NOMO-1 treated with dmso at 0.1 percent for 144 hours (cell line): ENCODE data around the gene PHKB.
"Not testable (repeated sequence)": the region's sequence is repeated elsewhere in the genome, so short reads cannot be mapped to it uniquely, and the experiment has no call there.

Experiments used
- DNase-seq: peaks from one replicate; lab custom pipeline; 2025; ENCODE audit not compliant: unreplicated experiment; lab: John Stamatoyannopoulos, UW

The PHKB gene

GRCh38 chr16:47504599-47504998, 43.5 kb downstream of the PHKB start:
- DNase-seq, result no peak

DNA sequence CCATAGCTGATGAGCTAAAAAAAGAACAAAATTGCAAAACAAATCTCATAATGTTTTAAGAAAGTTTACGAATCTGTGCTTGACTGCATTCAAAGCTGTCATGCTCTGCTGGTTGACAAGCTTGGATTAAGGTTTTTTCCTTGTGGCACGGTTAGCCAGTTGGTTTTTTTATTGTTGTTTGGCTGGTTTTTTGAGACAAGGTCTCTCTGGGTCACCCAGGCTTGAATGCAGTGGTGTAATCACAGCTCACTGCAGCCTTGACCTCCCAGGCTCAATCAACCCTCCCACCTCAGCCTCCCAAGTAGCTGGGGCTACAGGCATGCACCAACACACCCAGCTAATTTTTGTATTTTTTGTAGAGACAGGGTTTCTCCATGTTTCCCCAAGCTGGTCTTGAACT, 45.7 kb downstream of the PHKB start:
- DNase-seq, result no peak

DNA sequence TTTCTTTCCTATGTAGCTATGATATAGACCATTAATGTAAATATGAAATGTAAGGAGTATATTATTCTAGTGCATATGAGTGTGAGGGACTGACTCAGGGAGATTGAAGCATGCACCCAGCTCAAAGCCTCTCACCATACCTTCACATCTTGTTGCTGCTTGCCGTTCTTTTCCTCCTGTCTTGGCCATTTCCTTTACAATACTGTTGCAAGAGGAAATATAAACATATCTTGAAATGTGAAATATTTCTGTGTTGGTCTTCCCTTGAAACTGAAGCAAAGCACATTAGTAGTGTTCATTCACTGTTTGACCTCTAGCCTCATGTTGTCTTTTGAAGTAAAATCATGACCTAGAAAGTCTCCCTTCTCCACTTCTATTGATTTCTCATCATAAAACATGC, 46.6 kb downstream of the PHKB start:
- no peak for DNase-seq

DNA sequence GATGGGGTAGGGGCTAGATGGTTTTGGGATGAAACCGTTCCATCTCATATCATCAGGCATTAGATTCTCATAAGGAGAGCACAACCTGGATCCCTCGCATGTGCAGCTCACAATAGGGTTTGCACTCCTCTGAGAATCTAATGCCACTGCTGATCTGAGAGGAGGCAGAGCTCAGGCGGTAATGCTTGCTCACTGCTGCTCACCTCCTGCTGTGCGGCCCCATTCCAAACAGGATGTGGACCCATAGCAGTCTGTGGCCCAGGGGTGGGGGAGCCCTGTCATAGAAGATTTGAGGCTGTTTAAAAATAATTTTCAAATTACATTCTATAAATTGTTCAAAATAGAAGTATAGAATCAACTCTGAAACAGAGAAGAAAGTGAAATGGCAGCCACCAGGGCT, 50.8 kb downstream of the PHKB start:
- no peak for DNase-seq

DNA sequence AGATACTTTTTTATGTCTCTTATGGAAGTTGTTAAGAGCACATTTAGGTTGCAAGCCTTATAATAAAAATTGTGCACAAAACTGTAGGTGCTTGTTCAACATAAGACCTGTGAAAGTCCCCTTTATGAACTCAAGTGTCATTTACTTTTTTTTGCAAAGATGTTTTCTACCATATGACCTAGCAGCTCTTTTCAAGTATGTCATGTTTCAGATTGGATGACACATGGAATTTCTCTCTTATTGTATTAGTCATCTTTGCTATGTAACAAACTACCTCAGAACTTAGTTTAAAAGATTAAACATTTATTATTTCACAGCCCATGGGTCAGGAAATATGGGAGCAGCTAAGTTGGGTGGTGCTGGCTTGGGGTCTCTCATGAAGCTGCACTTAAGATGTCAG, 57.9 kb downstream of the PHKB start:
- no peak for DNase-seq

GRCh38 chr16:47519546-47519945, 58.4 kb downstream of the PHKB start:
- no peak for DNase-seq

DNA sequence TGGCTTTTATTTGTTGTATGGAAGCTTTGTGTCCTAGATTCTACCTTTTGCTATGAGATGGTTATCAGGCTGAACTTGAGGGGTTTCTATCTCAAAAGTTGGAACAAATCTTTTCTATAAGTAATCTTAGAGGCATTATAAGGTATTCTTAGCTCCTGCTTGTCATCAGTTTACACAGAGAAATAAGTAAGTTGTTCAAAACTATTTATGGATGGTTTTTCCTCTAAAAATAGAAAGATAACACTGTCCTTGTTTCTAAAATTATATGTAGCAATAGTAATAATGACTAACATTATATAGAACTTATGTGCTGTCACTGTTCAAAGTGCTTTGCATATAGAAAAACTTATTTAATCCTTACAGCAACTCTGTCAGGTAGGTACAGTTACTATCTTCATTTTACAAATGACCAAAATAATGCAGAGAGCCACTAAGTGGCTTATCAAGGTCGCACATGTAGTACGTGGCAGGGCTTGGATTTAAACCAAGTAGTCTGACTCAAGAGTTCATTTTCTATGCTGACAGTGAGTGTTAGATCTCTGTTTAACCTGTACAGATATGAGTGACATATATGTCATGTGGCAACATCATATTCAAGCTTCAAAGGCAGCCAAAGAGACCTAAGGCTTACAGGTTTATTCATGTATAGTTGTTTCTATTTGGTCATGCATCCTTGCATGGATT, 59.0 kb downstream of the PHKB start:
- DNase-seq, result no peak

DNA sequence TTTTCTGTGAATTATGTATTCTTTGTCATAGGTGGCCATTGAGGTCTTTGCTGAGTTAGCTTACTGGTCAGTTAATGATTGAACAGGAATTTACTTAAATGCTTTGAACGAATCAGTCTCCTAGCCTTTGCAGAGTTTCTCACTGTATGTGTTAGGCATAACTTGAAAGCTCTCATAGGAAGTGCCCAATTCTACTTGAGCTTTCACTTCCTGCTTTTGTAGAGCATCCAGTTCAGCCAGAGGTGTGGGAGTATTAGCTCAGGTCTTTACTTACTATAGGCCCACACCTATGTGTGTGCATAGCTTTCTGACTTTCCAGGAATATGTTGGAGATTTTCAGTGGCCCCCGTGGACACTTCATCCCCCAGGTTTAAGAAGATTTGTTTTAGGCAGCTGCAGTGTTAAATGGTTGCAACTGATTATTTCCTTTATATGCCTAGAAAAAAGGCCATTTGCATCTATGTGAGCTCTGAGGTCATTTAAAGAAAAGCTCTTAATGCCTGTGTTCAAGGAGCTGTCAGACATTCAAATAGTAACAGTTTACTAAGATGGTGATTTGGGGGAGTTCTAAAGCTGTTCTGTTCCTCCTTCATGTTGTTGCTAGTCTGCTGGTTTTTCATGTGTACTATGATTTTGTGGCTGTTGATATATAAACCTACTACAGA, 62.3 kb downstream of the PHKB start:
- peak; percentile 61 for DNase-seq

- DNase-seq, result no peak
Measured at GRCh38 chr16:47524007-47524405, 62.9 kb downstream of the PHKB start.

DNA sequence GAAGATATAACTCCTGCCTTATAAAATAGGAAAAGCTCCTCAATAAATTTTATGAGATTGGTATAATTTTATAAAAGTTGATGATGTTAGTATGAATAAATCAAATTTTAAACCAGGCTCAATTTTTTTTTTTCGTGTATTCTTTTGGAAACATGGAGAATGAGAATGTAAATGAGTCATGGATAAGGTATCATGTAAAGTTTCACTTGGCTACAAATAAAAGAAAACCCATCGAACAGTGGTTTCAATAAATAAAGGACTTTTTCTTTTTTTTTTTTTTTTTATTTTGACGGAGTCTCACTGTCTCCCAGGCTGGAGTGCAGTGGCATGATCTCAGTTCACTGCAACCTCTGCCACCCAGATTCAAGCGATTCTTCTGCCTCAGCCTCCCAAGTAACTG, 67.3 kb downstream of the PHKB start:
- DNase-seq, result no peak

DNA sequence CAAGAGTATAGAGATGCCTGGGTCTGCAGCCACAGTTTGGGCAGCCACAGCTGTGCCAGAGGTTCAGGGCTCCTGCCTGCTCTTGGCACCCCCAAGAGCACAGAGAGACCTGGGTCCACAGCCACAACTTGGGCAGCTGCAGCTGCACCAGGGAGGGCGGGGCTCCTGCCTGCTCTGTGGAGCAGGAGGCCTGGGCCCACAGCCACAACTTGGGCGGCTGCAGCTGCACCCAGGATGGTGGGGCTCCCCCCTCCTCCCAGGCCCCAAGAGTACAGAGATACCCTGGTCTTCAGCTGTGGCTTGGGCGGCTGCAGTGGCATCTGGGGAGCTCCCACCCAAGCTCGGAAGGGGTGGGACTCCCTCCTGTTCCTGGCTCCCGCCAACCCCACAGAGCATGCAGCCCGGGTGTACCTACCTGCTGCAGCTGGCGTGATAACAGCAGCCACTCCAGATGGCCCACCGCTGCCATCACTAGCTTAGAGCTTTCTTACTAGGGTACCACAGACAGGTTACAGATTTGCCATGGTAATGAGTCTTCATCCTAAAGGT, 72.7 kb downstream of the PHKB start:
- DNase-seq, result no peak

DNA sequence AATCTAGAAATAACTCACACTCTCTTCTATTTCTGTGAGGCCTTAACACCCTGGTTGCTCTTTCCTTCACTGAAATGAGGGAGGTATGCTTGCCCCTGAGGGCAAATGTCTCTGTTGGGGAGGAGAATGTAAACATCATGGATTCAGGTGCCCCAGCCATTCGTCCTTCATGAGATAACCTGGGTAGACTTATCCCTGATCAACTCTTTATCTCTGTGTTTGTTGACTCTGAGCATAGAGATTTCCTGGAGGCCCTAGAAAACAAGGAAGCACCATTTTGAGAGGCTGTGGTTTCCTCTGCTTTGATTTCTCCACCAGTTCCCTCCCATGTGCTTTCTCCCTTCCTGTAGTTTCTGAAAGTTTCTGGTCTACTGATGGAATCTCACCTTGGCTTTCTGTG, 77.3 kb downstream of the PHKB start:
- no peak for DNase-seq

GRCh38 chr16:47539707-47540670, 78.9 kb downstream of the PHKB start:
- DNase-seq, result not testable (repeated sequence)

DNA sequence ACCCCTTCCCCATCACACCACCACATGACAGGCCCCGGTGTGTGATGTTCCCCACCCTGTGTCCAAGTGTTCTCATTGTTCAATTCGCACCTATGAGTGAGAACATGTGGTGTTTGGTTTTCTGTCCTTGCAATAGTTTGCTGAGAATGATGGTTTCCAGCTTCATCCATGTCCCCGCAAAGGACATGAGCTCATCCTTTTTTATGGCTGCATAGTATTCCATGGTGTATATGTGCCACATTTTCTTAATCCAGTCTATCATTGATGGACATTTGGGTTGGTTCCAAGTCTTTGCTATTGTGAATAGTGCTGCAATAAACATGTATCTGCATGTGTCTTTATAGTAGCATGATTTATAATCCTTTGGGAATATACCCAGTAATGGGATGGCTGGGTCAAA, 80.0 kb downstream of the PHKB start:
- DNase-seq, result not testable (repeated sequence)

GRCh38 chr16:47544255-47544654, 83.1 kb downstream of the PHKB start:
- DNase-seq, result not testable (repeated sequence)

DNA sequence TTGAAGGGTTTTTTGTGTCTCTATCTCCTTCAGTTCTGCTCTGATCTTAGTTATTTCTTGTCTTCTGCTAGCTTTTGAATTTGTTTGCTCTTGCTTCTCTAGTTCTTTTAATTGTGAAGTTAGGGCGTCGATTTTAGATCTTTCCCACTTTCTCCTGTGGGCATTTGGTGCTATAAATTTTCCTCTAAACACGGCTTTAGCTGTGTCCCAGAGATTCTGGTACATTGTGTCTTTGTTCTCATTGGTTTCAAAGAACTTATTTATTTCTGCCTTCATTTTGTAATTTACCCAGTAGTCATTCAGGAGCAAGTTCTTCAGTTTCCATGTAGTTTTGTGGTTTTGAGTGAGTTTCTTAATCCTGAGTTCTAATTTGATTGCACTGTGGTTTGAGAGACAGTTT, 90.1 kb downstream of the PHKB start:
- DNase-seq, result not testable (repeated sequence)

GRCh38 chr16:47551767-47552166, 90.6 kb downstream of the PHKB start:
- DNase-seq, result not testable (repeated sequence)

DNA sequence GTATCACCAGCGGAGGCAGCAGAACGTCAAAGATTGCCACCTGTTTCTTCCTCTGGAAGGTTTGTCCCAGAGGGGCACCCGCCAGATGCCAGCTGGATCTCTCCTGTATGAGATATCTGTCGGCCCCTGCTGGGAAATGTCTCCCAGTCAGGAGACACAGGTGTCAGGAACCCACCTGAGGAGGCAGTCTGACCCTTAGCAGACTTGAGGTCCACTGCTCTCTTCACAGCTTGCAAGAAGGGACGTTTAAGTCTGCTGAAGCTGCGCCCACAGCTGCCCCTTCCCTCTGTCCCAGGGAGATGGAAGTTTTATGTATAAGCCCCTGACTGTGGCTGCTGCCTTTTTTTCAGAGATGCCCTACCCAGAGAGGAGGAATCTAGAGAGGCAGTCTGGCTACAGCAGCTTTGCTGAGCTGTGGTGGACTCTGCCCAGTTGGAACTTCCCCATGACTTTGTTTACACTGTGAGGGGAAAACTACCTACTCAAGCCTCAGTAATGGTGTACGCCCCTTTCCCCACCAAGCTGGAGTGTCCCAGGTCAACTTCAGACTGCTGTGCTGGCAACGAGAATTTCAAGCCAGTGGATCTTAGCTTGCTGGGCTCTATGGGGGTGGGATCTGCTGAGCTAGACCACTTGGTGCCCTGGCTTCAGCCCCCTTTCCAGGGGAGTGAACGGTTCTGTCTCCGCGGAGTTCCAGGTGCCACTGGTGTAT, 92.9 kb downstream of the PHKB start:
- no peak for DNase-seq

GRCh38 chr16:47554587-47554986, 93.5 kb downstream of the PHKB start:
- DNase-seq, result not testable (repeated sequence)

GRCh38 chr16:47561286-47561685, 100.2 kb downstream of the PHKB start:
- no peak for DNase-seq

DNA sequence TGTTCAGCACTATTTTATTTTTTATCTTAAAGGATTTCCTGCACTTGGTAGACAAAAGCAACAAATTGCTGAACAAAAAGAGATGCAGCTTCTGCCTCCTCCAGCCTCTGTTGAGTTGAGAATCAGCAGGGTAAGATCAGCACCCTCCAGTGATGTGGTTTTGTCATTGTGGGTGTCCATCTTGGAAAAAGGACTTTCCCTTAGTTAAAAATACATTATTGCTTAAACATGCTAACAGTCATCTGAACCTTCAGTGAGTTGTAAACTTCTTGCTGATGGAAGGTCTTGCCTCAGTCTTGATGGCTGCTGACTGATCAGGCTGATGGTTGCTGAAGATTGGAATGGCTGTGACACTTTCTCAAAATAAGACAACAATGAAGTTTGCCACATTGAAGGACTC, 101.2 kb downstream of the PHKB start:
- DNase-seq, result no peak
